ENCODE data around the gene ZNF778. TPM values are rescaled to one million over a fixed set of nuclear protein-coding genes. Genes with fewer than 3 reads are reported as not detected.

ZNF778 gene
- total and polyA plus RNA-seq, 2 of the 13 experiments (the other 11 are each of a cell fraction or from before 2014, with no cell fraction given), result 3.8 to 7.2 TPM

DNA sequence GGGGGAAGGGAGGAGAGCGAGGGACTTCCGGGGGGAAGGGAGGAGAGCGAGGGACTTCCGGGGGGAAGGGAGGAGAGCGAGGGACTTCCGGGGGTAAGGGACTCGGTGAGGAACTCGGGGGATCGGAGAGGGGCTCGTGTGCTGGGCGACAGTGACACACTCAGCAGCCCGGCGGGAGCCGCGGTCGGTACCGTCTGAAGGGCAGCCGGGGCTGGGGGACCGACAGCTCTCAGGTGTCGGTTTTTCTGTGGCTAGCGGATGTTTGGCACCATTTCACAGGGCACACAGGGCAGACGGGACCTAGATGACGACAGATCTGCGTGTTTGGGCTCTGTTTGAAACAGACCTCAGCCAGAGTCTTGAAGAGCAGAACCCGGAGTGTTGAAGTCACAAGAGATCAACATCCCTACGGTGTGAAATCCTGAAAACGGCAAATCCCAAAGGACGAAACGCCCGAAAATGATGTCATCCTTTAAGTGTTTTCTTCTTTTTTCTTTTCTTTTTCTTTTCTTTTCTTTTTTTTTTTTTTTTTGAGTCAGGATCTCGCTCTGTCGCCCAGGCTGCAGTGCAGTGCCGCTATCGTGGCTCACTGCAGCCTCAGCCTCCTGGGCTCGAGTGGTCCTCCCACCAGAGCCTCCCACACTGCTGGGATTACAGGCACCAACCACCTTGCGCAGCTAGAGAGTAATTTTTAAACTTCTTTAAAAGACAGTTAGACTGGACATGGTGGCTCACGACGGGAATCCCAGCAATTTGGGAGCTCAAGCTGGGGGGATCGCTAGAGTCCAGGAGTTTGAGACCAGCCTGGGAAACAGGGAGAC is 23.9 kb downstream of the ZNF778 start (continued):
- TF ChIP-seq YY1 (IDR thresholded peaks at IDR 0.05; ENCODE audit: insufficient read depth, insufficient replicate concordance, low read depth, low read length) (no peak), ZNF205 (CRISPR knock-in tag; IDR thresholded peaks at IDR 0.05) (peak; percentile 84; the same call in 1 of the 2 replicates), RELA (CRISPR knock-in tag; IDR thresholded peaks at IDR 0.05) (peak; percentile 76; the same call in 1 of the 2 replicates), ZFP82 (CRISPR knock-in tag; IDR thresholded peaks at IDR 0.05; ENCODE audit: borderline replicate concordance) (no peak), TOE1 (CRISPR knock-in tag; IDR thresholded peaks at IDR 0.05) (no peak), TP53 (CRISPR knock-in tag; conservative IDR thresholded peaks at IDR 0.05) (peak; percentile 82; the same call in 1 of the 2 replicates), AKAP8 (CRISPR knock-in tag; IDR thresholded peaks at IDR 0.05) (peak; percentile 89; the same call in 1 of the 2 replicates), ATF1 (CRISPR knock-in tag; IDR thresholded peaks at IDR 0.05) (no peak; the same call in 1 of the 2 replicates), ZNF703 (CRISPR knock-in tag; IDR thresholded peaks at IDR 0.05; ENCODE audit: borderline replicate concordance) (no peak; the same call in 1 of the 2 replicates)
- TF ChIP-seq, protein P1, sequence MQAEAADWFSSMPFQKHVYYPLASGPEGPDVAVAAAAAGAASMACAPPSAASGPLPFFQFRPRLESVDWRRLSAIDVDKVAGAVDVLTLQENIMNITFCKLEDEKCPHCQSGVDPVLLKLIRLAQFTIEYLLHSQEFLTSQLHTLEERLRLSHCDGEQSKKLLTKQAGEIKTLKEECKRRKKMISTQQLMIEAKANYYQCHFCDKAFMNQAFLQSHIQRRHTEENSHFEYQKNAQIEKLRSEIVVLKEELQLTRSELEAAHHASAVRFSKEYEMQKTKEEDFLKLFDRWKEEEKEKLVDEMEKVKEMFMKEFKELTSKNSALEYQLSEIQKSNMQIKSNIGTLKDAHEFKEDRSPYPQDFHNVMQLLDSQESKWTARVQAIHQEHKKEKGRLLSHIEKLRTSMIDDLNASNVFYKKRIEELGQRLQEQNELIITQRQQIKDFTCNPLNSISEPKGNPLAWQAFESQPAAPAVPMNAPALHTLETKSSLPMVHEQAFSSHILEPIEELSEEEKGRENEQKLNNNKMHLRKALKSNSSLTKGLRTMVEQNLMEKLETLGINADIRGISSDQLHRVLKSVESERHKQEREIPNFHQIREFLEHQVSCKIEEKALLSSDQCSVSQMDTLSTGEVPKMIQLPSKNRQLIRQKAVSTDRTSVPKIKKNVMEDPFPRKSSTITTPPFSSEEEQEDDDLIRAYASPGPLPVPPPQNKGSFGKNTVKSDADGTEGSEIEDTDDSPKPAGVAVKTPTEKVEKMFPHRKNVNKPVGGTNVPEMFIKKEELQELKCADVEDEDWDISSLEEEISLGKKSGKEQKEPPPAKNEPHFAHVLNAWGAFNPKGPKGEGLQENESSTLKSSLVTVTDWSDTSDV (CRISPR knock-in tag; IDR thresholded peaks at IDR 0.05), result no peak; the same call in none of the 2 replicates
- TF ChIP-seq, protein P2, sequence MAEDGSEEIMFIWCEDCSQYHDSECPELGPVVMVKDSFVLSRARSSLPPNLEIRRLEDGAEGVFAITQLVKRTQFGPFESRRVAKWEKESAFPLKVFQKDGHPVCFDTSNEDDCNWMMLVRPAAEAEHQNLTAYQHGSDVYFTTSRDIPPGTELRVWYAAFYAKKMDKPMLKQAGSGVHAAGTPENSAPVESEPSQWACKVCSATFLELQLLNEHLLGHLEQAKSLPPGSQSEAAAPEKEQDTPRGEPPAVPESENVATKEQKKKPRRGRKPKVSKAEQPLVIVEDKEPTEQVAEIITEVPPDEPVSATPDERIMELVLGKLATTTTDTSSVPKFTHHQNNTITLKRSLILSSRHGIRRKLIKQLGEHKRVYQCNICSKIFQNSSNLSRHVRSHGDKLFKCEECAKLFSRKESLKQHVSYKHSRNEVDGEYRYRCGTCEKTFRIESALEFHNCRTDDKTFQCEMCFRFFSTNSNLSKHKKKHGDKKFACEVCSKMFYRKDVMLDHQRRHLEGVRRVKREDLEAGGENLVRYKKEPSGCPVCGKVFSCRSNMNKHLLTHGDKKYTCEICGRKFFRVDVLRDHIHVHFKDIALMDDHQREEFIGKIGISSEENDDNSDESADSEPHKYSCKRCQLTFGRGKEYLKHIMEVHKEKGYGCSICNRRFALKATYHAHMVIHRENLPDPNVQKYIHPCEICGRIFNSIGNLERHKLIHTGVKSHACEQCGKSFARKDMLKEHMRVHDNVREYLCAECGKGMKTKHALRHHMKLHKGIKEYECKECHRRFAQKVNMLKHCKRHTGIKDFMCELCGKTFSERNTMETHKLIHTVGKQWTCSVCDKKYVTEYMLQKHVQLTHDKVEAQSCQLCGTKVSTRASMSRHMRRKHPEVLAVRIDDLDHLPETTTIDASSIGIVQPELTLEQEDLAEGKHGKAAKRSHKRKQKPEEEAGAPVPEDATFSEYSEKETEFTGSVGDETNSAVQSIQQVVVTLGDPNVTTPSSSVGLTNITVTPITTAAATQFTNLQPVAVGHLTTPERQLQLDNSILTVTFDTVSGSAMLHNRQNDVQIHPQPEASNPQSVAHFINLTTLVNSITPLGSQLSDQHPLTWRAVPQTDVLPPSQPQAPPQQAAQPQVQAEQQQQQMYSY (CRISPR knock-in tag; IDR thresholded peaks at IDR 0.05), result peak; percentile 80
- TF ChIP-seq, protein P3, sequence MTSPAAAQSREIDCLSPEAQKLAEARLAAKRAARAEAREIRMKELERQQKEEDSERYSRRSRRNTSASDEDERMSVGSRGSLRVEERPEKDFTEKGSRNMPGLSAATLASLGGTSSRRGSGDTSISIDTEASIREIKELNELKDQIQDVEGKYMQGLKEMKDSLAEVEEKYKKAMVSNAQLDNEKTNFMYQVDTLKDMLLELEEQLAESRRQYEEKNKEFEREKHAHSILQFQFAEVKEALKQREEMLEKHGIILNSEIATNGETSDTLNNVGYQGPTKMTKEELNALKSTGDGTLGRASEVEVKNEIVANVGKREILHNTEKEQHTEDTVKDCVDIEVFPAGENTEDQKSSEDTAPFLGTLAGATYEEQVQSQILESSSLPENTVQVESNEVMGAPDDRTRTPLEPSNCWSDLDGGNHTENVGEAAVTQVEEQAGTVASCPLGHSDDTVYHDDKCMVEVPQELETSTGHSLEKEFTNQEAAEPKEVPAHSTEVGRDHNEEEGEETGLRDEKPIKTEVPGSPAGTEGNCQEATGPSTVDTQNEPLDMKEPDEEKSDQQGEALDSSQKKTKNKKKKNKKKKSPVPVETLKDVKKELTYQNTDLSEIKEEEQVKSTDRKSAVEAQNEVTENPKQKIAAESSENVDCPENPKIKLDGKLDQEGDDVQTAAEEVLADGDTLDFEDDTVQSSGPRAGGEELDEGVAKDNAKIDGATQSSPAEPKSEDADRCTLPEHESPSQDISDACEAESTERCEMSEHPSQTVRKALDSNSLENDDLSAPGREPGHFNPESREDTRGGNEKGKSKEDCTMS (CRISPR knock-in tag; conservative IDR thresholded peaks at IDR 0.05), result no peak
- TF ChIP-seq, protein P4, sequence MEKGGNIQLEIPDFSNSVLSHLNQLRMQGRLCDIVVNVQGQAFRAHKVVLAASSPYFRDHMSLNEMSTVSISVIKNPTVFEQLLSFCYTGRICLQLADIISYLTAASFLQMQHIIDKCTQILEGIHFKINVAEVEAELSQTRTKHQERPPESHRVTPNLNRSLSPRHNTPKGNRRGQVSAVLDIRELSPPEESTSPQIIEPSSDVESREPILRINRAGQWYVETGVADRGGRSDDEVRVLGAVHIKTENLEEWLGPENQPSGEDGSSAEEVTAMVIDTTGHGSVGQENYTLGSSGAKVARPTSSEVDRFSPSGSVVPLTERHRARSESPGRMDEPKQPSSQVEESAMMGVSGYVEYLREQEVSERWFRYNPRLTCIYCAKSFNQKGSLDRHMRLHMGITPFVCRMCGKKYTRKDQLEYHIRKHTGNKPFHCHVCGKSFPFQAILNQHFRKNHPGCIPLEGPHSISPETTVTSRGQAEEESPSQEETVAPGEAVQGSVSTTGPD (CRISPR knock-in tag; IDR thresholded peaks at IDR 0.05), result 0 out of 2 replicates have a peak, but pooled peaks have one; percentile 15
- TF ChIP-seq, protein P5, sequence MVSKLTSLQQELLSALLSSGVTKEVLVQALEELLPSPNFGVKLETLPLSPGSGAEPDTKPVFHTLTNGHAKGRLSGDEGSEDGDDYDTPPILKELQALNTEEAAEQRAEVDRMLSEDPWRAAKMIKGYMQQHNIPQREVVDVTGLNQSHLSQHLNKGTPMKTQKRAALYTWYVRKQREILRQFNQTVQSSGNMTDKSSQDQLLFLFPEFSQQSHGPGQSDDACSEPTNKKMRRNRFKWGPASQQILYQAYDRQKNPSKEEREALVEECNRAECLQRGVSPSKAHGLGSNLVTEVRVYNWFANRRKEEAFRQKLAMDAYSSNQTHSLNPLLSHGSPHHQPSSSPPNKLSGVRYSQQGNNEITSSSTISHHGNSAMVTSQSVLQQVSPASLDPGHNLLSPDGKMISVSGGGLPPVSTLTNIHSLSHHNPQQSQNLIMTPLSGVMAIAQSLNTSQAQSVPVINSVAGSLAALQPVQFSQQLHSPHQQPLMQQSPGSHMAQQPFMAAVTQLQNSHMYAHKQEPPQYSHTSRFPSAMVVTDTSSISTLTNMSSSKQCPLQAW (CRISPR knock-in tag; IDR thresholded peaks at IDR 0.05), result 0 out of 2 replicates have a peak, but pooled peaks have one; percentile 33

Data from HepG2 (cell line).